Progenitor cell of endocrine pancreas (in vitro differentiated cells): ENCODE measurements around the gene PHF19. TPM values are rescaled to one million over a fixed set of nuclear protein-coding genes. Genes with fewer than 3 reads are reported as not detected.
A peak's percentile ranks its signal among the peaks of the same experiment; 100 is the strongest.

Experiments used
- DNase-seq: peaks from one replicate; pipeline ENCODE4 v3.0.0; 2021; ENCODE audit warnings: low spot score; ENCODE audit not compliant: unreplicated experiment
- H3K27ac Mint-ChIP-seq: 2 replicates; pipeline ENCODE4 v1.8.0; 2021; ENCODE audit warnings: mild to moderate bottlenecking, moderate library complexity, mixed read lengths
- H3K27me3 Mint-ChIP-seq: 2 replicates; pipeline ENCODE4 v1.8.0; 2021; ENCODE audit warnings: mixed read lengths
- H3K36me3 Mint-ChIP-seq: 2 replicates; pipeline ENCODE4 v1.8.0; 2022; ENCODE audit warnings: mixed read lengths; ENCODE audit not compliant: insufficient read depth
- H3K4me1 Mint-ChIP-seq: 2 replicates; pipeline ENCODE4 v1.8.0; 2021; ENCODE audit warnings: low read depth, mixed read lengths
- H3K4me3 Mint-ChIP-seq: 2 replicates; pipeline ENCODE4 v1.8.0; 2021; ENCODE audit warnings: low read depth, mild to moderate bottlenecking, moderate library complexity, mixed read lengths
- H3K9me3 Mint-ChIP-seq: 2 replicates; pipeline ENCODE4 v1.8.0; 2021; ENCODE audit warnings: low read depth, mixed read lengths
- CTCF ChIP-seq: fragments of 200-600 bp; sonication (generic); IDR thresholded peaks from one replicate; pipeline ENCODE4 v1.5.0; 2021; ENCODE audit warnings: antibody characterized with exemption, mild to moderate bottlenecking; ENCODE audit not compliant: unreplicated experiment
- total RNA-seq: library from RNA; stranded (reverse); gene quantifications from 2 replicates; pipeline ENCODE4 v1.2.1, GENCODE V29; 2021

PHF19 gene
- total RNA-seq, 1 donor from 2014 or later: 27.2 TPM

- H3K27ac Mint-ChIP-seq: no peak overlapping the region
- H3K27me3 Mint-ChIP-seq: peaks cover 7% of the 10 kb centered on the region
- TF ChIP-seq CTCF: no peak
- no peaks in the 10 kb centered on the region for H3K36me3 Mint-ChIP-seq
- H3K4me3 Mint-ChIP-seq: no peak overlapping the region
- DNase-seq: no peak
- H3K4me1 Mint-ChIP-seq: peaks cover 4% of the 10 kb centered on the region
- no peaks in the 10 kb centered on the region for H3K9me3 Mint-ChIP-seq
These were observed 8.5 kb upstream of the PHF19 start for GRCh38 chr9:120885457-120885856.

- no peak for DNase-seq
- Mint-ChIP-seq H3K9me3 (no peaks in the 10 kb centered on the region), H3K36me3 (no peaks in the 10 kb centered on the region), H3K4me1 (no peaks in the 10 kb centered on the region), H3K27me3 (peaks cover 21% of the 10 kb centered on the region), H3K27ac (no peak overlapping the region), H3K4me3 (no peak overlapping the region)
- TF ChIP-seq CTCF: no peak
These were observed 6.6 kb upstream of the PHF19 start for GRCh38 chr9:120883608-120883996.

GRCh38 chr9:120882935-120883607 lies 6.1 kb upstream of the PHF19 start:
- no peaks in the 10 kb centered on the region for H3K4me1 Mint-ChIP-seq
- no peaks in the 10 kb centered on the region for H3K9me3 Mint-ChIP-seq
- no peaks in the 10 kb centered on the region for H3K36me3 Mint-ChIP-seq
- H3K27me3 Mint-ChIP-seq: peaks cover 26% of the 10 kb centered on the region
- no peak for TF ChIP-seq CTCF
- H3K27ac Mint-ChIP-seq: no peak overlapping the region
- DNase-seq: no peak
- no peak overlapping the region for H3K4me3 Mint-ChIP-seq

GRCh38 chr9:120879446-120879845 lies 2.5 kb upstream of the PHF19 start:
- no peaks in the 10 kb centered on the region for H3K9me3 Mint-ChIP-seq
- no peak for TF ChIP-seq CTCF
- no peak overlapping the region for H3K4me3 Mint-ChIP-seq
- peaks cover 37% of the 10 kb centered on the region for H3K27me3 Mint-ChIP-seq
- no peak for DNase-seq
- no peaks in the 10 kb centered on the region for H3K36me3 Mint-ChIP-seq
- peaks cover 8% of the 10 kb centered on the region for H3K4me1 Mint-ChIP-seq
- H3K27ac Mint-ChIP-seq: no peak overlapping the region

- H3K9me3 Mint-ChIP-seq: no peaks in the 10 kb centered on the region
- H3K27me3 Mint-ChIP-seq: peaks cover 37% of the 10 kb centered on the region
- no peak for DNase-seq
- H3K4me3 Mint-ChIP-seq: peak overlapping the region; percentile 89
- no peaks in the 10 kb centered on the region for H3K36me3 Mint-ChIP-seq
- H3K4me1 Mint-ChIP-seq: peaks cover 12% of the 10 kb centered on the region
- H3K27ac Mint-ChIP-seq: no peak overlapping the region
- TF ChIP-seq CTCF: no peak
These were observed 1.5 kb upstream of the PHF19 start for GRCh38 chr9:120878188-120879130.
